HepG2 (cell line): Measurements from ENCODE around the gene FNDC4. TPM values are rescaled to one million over a fixed set of nuclear protein-coding genes. Genes with fewer than 3 reads are reported as not detected.

Experiments used
- ATAC-seq: fragments of 200-7000 bp; cut with Tn5 transposase; 3 replicates; pipeline ENCODE4 v1.9.1; 2020; ENCODE audit warnings: mild to moderate bottlenecking, moderate library complexity
- BruUV-seq: library from RNA; stranded (reverse); fragments of 400-500 nt; replicated peaks from 2 replicates; lab custom pipeline; 2021; lab: Mats Ljungman, UMichigan
- CTCF ChIA-PET: fragments of 300-600 bp; formaldehyde crosslinking; extraction: SDS; loops from one replicate; lab custom pipeline; 2021; ENCODE audit warnings: low total read pairs, inconsistent platforms, low intra/inter-chr PET ratio; lab: Yijun Ruan, JAX
- POLR2A ChIA-PET: fragments of 350-600 bp; sonication (Branson Sonifier 250); formaldehyde crosslinking; loops from one replicate; lab custom pipeline; 2020; ENCODE audit warnings: antibody characterized with exemption, inconsistent platforms; lab: Yijun Ruan, JAX
- DNase-seq: peaks from one replicate; pipeline ENCODE4 v3.0.0-alpha.2; 2015; ENCODE audit warnings: low spot score
- FAIRE-seq: peaks from 3 replicates; lab custom pipeline; 2011; peaks lifted over from hg19 to GRCh38; lab: Jason Lieb, UNC
- H2AFZ ChIP-seq: one replicate; pipeline ENCODE4 v1.6.1; 2011; ENCODE audit warnings: low read length, inconsistent platforms
- H3K27ac ChIP-seq: fragments of 300-600 bp; 3 replicates; pipeline ENCODE4 v1.8.0; 2011; ENCODE audit warnings: mixed run types, mild to moderate bottlenecking, mixed read lengths, low read length, inconsistent platforms; ENCODE audit not compliant: insufficient read depth; ENCODE audit errors: extremely low read length
- H3K27me3 ChIP-seq, 2 experiments: fragments of 200-600 bp in 1 of 2; 2 replicates in 1 of 2; 3 replicates in 1 of 2; pipeline versions ENCODE4 v1.6.0 to v1.8.0; 2011; ENCODE audit warnings: low read length in 2 of 2, mild to moderate bottlenecking in 2 of 2, moderate library complexity in 2 of 2, inconsistent platforms in 1 of 2; ENCODE audit not compliant: insufficient read depth in 2 of 2, control insufficient read depth in 1 of 2
- H3K36me3 ChIP-seq, 2 experiments: fragments of 200-600 bp in 1 of 2; replicated peaks in 1 of 2; 2 replicates in 1 of 2; 3 replicates in 1 of 2; pipeline versions ENCODE4 v1.5.1 to v1.8.0; 2011; ENCODE audit warnings: low read length in 2 of 2, inconsistent platforms in 1 of 2; ENCODE audit not compliant: insufficient read depth in 2 of 2, control insufficient read depth in 1 of 2
- H3K4me1 ChIP-seq: 2 replicates; pipeline ENCODE4 v1.5.1; 2012; ENCODE audit warnings: low read length, inconsistent platforms; ENCODE audit not compliant: insufficient read depth
- H3K4me2 ChIP-seq: 2 replicates; pipeline ENCODE4 v1.6.0; 2011; ENCODE audit warnings: low read depth, low read length, inconsistent platforms
- H3K4me3 ChIP-seq, 3 experiments: fragments of 200-600 bp in 1 of 3; sonication (generic), shearing (Covaris generic) in 1 of 3; replicated peaks in 1 of 3; 2 replicates each; pipeline ENCODE4 v1.5.1; 2011 to 2016; ENCODE audit warnings: low read length in 3 of 3, inconsistent platforms in 2 of 3, low read depth in 2 of 3, mild to moderate bottlenecking in 2 of 3, control low read depth in 1 of 3, mixed read lengths in 1 of 3; ENCODE audit not compliant: insufficient read depth in 1 of 3
- H3K79me2 ChIP-seq: one replicate; pipeline ENCODE4 v1.6.1; 2011; ENCODE audit warnings: low read length, inconsistent platforms; ENCODE audit not compliant: insufficient read depth
- H3K9ac ChIP-seq: 2 replicates; pipeline ENCODE4 v1.6.0; 2011; ENCODE audit warnings: mild to moderate bottlenecking, low read depth, low read length, inconsistent platforms; ENCODE audit not compliant: insufficient read depth
- H3K9me3 ChIP-seq: 2 replicates; pipeline ENCODE4 v1.5.1; 2012; ENCODE audit warnings: mild to moderate bottlenecking, low read length
- H4K20me1 ChIP-seq: 2 replicates; pipeline ENCODE4 v1.6.0; 2011; ENCODE audit warnings: inconsistent platforms, mild to moderate bottlenecking, low read length, moderate library complexity; ENCODE audit not compliant: insufficient read depth
- CBFB ChIP-seq: sonication (generic); formaldehyde crosslinking; IDR thresholded peaks from 2 replicates; pipeline ENCODE4 v1.4.0; 2020; ENCODE audit warnings: missing genetic modification reagents
- CREB1 ChIP-seq, 2 experiments: fragments of 450-650 bp in 1 of 2; IDR thresholded peaks; 2 replicates each; pipeline ENCODE4 v1.6.1; 2016 to 2017; ENCODE audit warnings: control low read depth in 1 of 2, mild to moderate bottlenecking in 1 of 2, missing compliant biosample characterization in 1 of 2, missing genetic modification characterization in 1 of 2
- ERF ChIP-seq: IDR thresholded peaks from 2 replicates; pipeline ENCODE4 v1.6.1; 2018; ENCODE audit warnings: missing biosample characterization, missing genetic modification reagents
- FOXJ3 ChIP-seq: sonication (generic); formaldehyde crosslinking; IDR thresholded peaks from 2 replicates; pipeline ENCODE4 v1.4.0; 2020; ENCODE audit warnings: missing genetic modification reagents, mild to moderate bottlenecking, borderline replicate concordance
- NCOR1 ChIP-seq: fragments of 200-600 bp; sonication (generic); IDR thresholded peaks from 2 replicates; pipeline ENCODE4 v1.7.0; 2017; ENCODE audit warnings: antibody characterized with exemption, low read length, borderline replicate concordance
- NFRKB ChIP-seq: fragments of 450-650 bp; IDR thresholded peaks from 2 replicates; pipeline ENCODE4 v1.6.1; 2017
- PITX1 ChIP-seq: sonication (generic); formaldehyde crosslinking; IDR thresholded peaks from 2 replicates; pipeline ENCODE4 v1.5.1; 2020; ENCODE audit warnings: mild to moderate bottlenecking, missing genetic modification reagents
- RXRA ChIP-seq: sonication (generic); formaldehyde crosslinking; IDR thresholded peaks from 2 replicates; pipeline ENCODE4 v1.5.1; 2020; ENCODE audit warnings: missing genetic modification reagents
- SAP130 ChIP-seq: IDR thresholded peaks from 2 replicates; pipeline ENCODE4 v1.6.1; 2016; ENCODE audit warnings: low read depth
- SNAPC2 ChIP-seq: sonication (generic); formaldehyde crosslinking; IDR thresholded peaks from 2 replicates; pipeline ENCODE4 v1.8.1; 2022; ENCODE audit warnings: mild to moderate bottlenecking, missing genetic modification reagents
- SRSF9 ChIP-seq: fragments of 200-400 bp; formaldehyde crosslinking; IDR thresholded peaks from 2 replicates; pipeline ENCODE4 v1.6.1; 2018; ENCODE audit warnings: borderline replicate concordance, mild to moderate bottlenecking, low read depth, low read length; ENCODE audit not compliant: insufficient read depth, poor library complexity, severe bottlenecking
- STAG1 ChIP-seq: sonication (generic); formaldehyde crosslinking; IDR thresholded peaks from 2 replicates; pipeline ENCODE4 v1.4.0; 2020; ENCODE audit warnings: missing genetic modification reagents
- ZBTB21 ChIP-seq: sonication (generic); formaldehyde crosslinking; IDR thresholded peaks from 2 replicates; pipeline ENCODE4 v1.4.0; 2020; ENCODE audit warnings: missing genetic modification reagents
- ZNF205 ChIP-seq: IDR thresholded peaks from 2 replicates; pipeline ENCODE4 v1.6.1; 2018; ENCODE audit warnings: missing biosample characterization, missing genetic modification reagents
- ZNF547 ChIP-seq: sonication (generic); formaldehyde crosslinking; IDR thresholded peaks from 2 replicates; pipeline ENCODE4 v1.5.1; 2020; ENCODE audit warnings: mild to moderate bottlenecking, missing genetic modification reagents
- ZNF782 ChIP-seq: sonication (generic); formaldehyde crosslinking; IDR thresholded peaks from 2 replicates; pipeline ENCODE4 v1.4.0; 2020; ENCODE audit warnings: missing genetic modification reagents, mild to moderate bottlenecking, borderline replicate concordance
- WGBS: methylation state at CpG from one replicate; pipeline ENCODE4 v1.1.6; 2017; ENCODE audit warnings: low lambda C conversion rate; 5-methylcytosine and 5-hydroxymethylcytosine counted together
- in situ Hi-C: cut with HindIII; loops from 2 replicates; pipeline ENCODE4 v1.10.0; 2017; ENCODE audit warnings: low pct_unique_long_range_greater_than_20kb; ENCODE audit not compliant: extremely low pct_ligation_motif_present
- intact Hi-C: fragments of 100-400 bp; cut with micrococcal nuclease; formaldehyde crosslinking; loops from one replicate; pipeline ENCODE4 v1.10.0; 2022; ENCODE audit not compliant: unreplicated experiment
- polyA plus RNA-seq, 8 experiments: library from polyadenylated mRNA; depleted of rRNA in 3 of 8; stranded (reverse) in 7 of 8; unstranded in 1 of 8; fragments of >200 nt; fragmentation: Illumina TruSeq in 4 of 8; extraction: Trizol in 4 of 8; gene quantifications; 2 replicates each; pipeline versions ENCODE4 v1.2.1 to v1.2.3, GENCODE V29; 2011 to 2016; ENCODE audit warnings: low read depth in 4 of 8, missing spikeins in 1 of 8, mixed read lengths in 1 of 8; ENCODE audit not compliant: insufficient read depth in 1 of 8
- total RNA-seq, 5 experiments: library from RNA; depleted of rRNA; stranded (reverse); fragments of >200 nt; fragmentation: Illumina TruSeq; extraction: Trizol; gene quantifications; 2 replicates each; pipeline ENCODE4 v1.2.3, GENCODE V29; 2016; ENCODE audit warnings: low read depth in 1 of 5
- TF ChIP-seq, protein P1 (sequence below), 2 experiments: sonication (generic) in 1 of 2; formaldehyde crosslinking in 1 of 2; IDR thresholded peaks; 2 replicates each; pipeline versions ENCODE4 v1.5.1 to v1.6.1; 2011 to 2020; ENCODE audit warnings: borderline replicate concordance in 1 of 2, low read depth in 1 of 2, low read length in 1 of 2, mild to moderate bottlenecking in 1 of 2, missing genetic modification reagents in 1 of 2, moderate library complexity in 1 of 2
- TF ChIP-seq, protein P2 (sequence below): sonication (generic); formaldehyde crosslinking; IDR thresholded peaks from 2 replicates; pipeline ENCODE4 v1.4.0; 2020; ENCODE audit warnings: mild to moderate bottlenecking, missing genetic modification reagents
- TF ChIP-seq, protein P3 (sequence below): sonication (generic); formaldehyde crosslinking; IDR thresholded peaks from 2 replicates; pipeline ENCODE4 v1.4.0; 2020; ENCODE audit warnings: missing genetic modification reagents, mild to moderate bottlenecking, borderline replicate concordance

FNDC4 gene
- total and polyA plus RNA-seq, 2 of the 13 experiments (the other 11 are each of a cell fraction or from before 2014, with no cell fraction given) = 9.0 to 17.4 TPM

DNA sequence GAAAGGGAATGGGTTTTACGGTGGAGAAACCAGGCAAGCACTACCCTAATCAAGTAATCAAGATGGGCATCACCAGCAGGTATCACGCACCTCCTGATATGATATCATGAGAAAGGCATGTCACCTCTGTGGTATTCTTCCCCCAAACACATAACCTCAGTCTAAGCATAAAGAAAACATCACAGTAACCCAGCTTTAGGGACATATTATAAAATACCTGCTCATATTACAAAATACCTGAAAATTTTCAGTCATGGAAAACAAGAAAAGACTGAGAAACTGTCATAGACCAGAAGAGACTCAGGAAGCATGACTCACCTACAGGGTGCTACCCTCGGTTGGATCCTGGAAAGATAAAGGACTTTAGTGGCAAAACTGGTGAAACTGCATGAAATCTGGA is 32.2 kb upstream of the FNDC4 start:
- Histone ChIP-seq H3K9me3 (no peaks in the 10 kb centered on the region), H3K9ac (no peak overlapping the region), H3K4me3 (no peak overlapping the region), H3K4me2 (no peak overlapping the region), H3K27ac (no peak overlapping the region), H3K79me2 (no peaks in the 10 kb centered on the region), H2AFZ (no peak overlapping the region), H4K20me1 (no peaks in the 10 kb centered on the region), H3K36me3 (no peaks in the 10 kb centered on the region), H3K4me1 (no peaks in the 10 kb centered on the region), H3K27me3 (no peaks in the 10 kb centered on the region)
- no peak for ATAC-seq
- CTCF ChIA-PET = no interaction called here
- TF ChIP-seq ZNF782 (CRISPR knock-in tag) = no peak
- TF ChIP-seq ERF (CRISPR knock-in tag) = no peak
- TF ChIP-seq, protein P1, sequence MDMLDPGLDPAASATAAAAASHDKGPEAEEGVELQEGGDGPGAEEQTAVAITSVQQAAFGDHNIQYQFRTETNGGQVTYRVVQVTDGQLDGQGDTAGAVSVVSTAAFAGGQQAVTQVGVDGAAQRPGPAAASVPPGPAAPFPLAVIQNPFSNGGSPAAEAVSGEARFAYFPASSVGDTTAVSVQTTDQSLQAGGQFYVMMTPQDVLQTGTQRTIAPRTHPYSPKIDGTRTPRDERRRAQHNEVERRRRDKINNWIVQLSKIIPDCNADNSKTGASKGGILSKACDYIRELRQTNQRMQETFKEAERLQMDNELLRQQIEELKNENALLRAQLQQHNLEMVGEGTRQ (IDR thresholded peaks at IDR 0.05; ENCODE audit: low read depth, low read length) = no peak
- TF ChIP-seq, protein P1 (CRISPR knock-in tag; IDR thresholded peaks at IDR 0.05; ENCODE audit: borderline replicate concordance) = no peak
- TF ChIP-seq, protein P2, sequence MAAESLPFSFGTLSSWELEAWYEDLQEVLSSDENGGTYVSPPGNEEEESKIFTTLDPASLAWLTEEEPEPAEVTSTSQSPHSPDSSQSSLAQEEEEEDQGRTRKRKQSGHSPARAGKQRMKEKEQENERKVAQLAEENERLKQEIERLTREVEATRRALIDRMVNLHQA (CRISPR knock-in tag) = no peak
- TF ChIP-seq SAP130 (CRISPR knock-in tag) = no peak
- no peak for TF ChIP-seq ZNF205
- no peak for TF ChIP-seq ZNF547 (CRISPR knock-in tag)
- TF ChIP-seq CREB1 (IDR thresholded peaks at IDR 0.05) = no peak
- TF ChIP-seq CREB1 (CRISPR knock-in tag; IDR thresholded peaks at IDR 0.05) = no peak
- TF ChIP-seq NFRKB = no peak
- TF ChIP-seq RXRA (CRISPR knock-in tag) = no peak
- TF ChIP-seq ZBTB21 = no peak
- TF ChIP-seq, protein P3, sequence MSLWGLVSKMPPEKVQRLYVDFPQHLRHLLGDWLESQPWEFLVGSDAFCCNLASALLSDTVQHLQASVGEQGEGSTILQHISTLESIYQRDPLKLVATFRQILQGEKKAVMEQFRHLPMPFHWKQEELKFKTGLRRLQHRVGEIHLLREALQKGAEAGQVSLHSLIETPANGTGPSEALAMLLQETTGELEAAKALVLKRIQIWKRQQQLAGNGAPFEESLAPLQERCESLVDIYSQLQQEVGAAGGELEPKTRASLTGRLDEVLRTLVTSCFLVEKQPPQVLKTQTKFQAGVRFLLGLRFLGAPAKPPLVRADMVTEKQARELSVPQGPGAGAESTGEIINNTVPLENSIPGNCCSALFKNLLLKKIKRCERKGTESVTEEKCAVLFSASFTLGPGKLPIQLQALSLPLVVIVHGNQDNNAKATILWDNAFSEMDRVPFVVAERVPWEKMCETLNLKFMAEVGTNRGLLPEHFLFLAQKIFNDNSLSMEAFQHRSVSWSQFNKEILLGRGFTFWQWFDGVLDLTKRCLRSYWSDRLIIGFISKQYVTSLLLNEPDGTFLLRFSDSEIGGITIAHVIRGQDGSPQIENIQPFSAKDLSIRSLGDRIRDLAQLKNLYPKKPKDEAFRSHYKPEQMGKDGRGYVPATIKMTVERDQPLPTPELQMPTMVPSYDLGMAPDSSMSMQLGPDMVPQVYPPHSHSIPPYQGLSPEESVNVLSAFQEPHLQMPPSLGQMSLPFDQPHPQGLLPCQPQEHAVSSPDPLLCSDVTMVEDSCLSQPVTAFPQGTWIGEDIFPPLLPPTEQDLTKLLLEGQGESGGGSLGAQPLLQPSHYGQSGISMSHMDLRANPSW = no peak
- TF ChIP-seq STAG1 (CRISPR knock-in tag) = no peak
- TF ChIP-seq PITX1 (CRISPR knock-in tag) = no peak
- TF ChIP-seq SNAPC2 (CRISPR knock-in tag) = no peak
- no peak for TF ChIP-seq CBFB (CRISPR knock-in tag)
- no peak for TF ChIP-seq FOXJ3 (CRISPR knock-in tag)
- no peak for TF ChIP-seq NCOR1
- no peak for TF ChIP-seq SRSF9
- no peak for FAIRE-seq
- WGBS = 71% methylated on average over 3 of the region's 3 CpGs
- no TSS peak for BruUV-seq
- intact Hi-C loops = no loop called here
- POLR2A ChIA-PET = no interaction called here
- in situ Hi-C loops = no loop called here
- no peak for DNase-seq
